Naive thymus-derived CD4-positive, alpha-beta T cell (primary cell): ENCODE data around the gene PCK2. TPM values are rescaled to one million over a fixed set of nuclear protein-coding genes. Genes with fewer than 3 reads are reported as not detected.
A peak's percentile ranks its signal among the peaks of the same experiment; 100 is the strongest.

Experiments
- ATAC-seq: fragments of 150-1000 bp; cut with Tn5 transposase; 2 replicates; pipeline ENCODE4 v1.10.0; 2021; ENCODE audit warnings: mild to moderate bottlenecking, moderate library complexity
- CTCF ChIA-PET: fragments of 350-600 bp; sonication (Branson Sonifier 250); formaldehyde crosslinking; loops from one replicate; lab custom pipeline; 2021; ENCODE audit warnings: antibody characterized with exemption; lab: Charles Lee
- POLR2A ChIA-PET: fragments of 350-600 bp; sonication (Branson Sonifier 250); formaldehyde crosslinking; loops from one replicate; lab custom pipeline; 2021; ENCODE audit warnings: antibody characterized with exemption, inconsistent platforms; lab: Charles Lee
- DNase-seq, 9 donors: peaks; one replicate each; pipeline versions ENCODE4 v3.0.0 to v3.0.0-alpha.2; 2020 to 2022; ENCODE audit warnings: mixed read lengths in 1 of 9
- H3K27ac ChIP-seq: one replicate; pipeline ENCODE4 v1.7.0; 2013; ENCODE audit warnings: mild to moderate bottlenecking, low read depth, low read length, moderate library complexity
- H3K27me3 ChIP-seq, 2 donors: one replicate each; pipeline ENCODE4 v1.7.0; 2013; ENCODE audit warnings: low read length in 2 of 2, mild to moderate bottlenecking in 2 of 2, moderate library complexity in 2 of 2; ENCODE audit not compliant: control insufficient read depth in 2 of 2, insufficient read depth in 2 of 2
- H3K36me3 ChIP-seq, 3 experiments: 1 replicate in 2 of 3; 2 replicates in 1 of 3; pipeline ENCODE4 v1.7.0; 2013; ENCODE audit warnings: low read length in 3 of 3, mild to moderate bottlenecking in 3 of 3, moderate library complexity in 1 of 3; ENCODE audit not compliant: insufficient read depth in 3 of 3, control insufficient read depth in 2 of 3
- H3K4me1 ChIP-seq, 2 donors: one replicate each; pipeline ENCODE4 v1.7.0; 2013; ENCODE audit warnings: low read length in 2 of 2, mild to moderate bottlenecking in 2 of 2, moderate library complexity in 1 of 2; ENCODE audit not compliant: control insufficient read depth in 2 of 2, insufficient read depth in 2 of 2
- H3K4me3 ChIP-seq: 2 replicates; pipeline ENCODE4 v1.7.0; 2013; ENCODE audit warnings: mild to moderate bottlenecking, low read length
- H3K9me3 ChIP-seq, 3 experiments: 1 replicate in 2 of 3; 2 replicates in 1 of 3; pipeline ENCODE4 v1.7.0; 2013; ENCODE audit warnings: low read length in 3 of 3; ENCODE audit not compliant: control insufficient read depth in 2 of 3
- H3K27ac Mint-ChIP-seq, 9 donors: one replicate each; pipeline ENCODE4 v1.8.0; 2020 to 2022; ENCODE audit warnings: mixed read lengths in 9 of 9, mild to moderate bottlenecking in 8 of 9, moderate library complexity in 5 of 9, inconsistent platforms in 2 of 9
- H3K27me3 Mint-ChIP-seq, 5 donors: one replicate each; pipeline ENCODE4 v1.8.0; 2021 to 2022; ENCODE audit warnings: mixed read lengths in 5 of 5, mild to moderate bottlenecking in 1 of 5
- H3K36me3 Mint-ChIP-seq, 5 donors: one replicate each; pipeline ENCODE4 v1.8.0; 2020 to 2022; ENCODE audit warnings: mixed read lengths in 5 of 5, mild to moderate bottlenecking in 3 of 5, inconsistent platforms in 1 of 5
- H3K4me1 Mint-ChIP-seq, 7 donors: one replicate each; pipeline ENCODE4 v1.8.0; 2020 to 2022; ENCODE audit warnings: mixed read lengths in 7 of 7, mild to moderate bottlenecking in 3 of 7, inconsistent platforms in 1 of 7
- H3K4me3 Mint-ChIP-seq, 10 donors: one replicate each; pipeline ENCODE4 v1.8.0; 2020 to 2022; ENCODE audit warnings: mild to moderate bottlenecking in 10 of 10, mixed read lengths in 10 of 10, moderate library complexity in 6 of 10, inconsistent platforms in 2 of 10
- H3K9me3 Mint-ChIP-seq, 11 donors: one replicate each; pipeline ENCODE4 v1.8.0; 2020 to 2022; ENCODE audit warnings: mixed read lengths in 11 of 11, mild to moderate bottlenecking in 4 of 11, inconsistent platforms in 1 of 11, moderate library complexity in 1 of 11
- intact Hi-C, 2 donors: fragments of 100-400 bp; cut with micrococcal nuclease; formaldehyde crosslinking; loops; one replicate each; pipeline ENCODE4 v1.15.1; 2023
- polyA plus RNA-seq, 2 donors: library from polyadenylated mRNA; unstranded; fragments of 300-500 nt; fragmentation: Illumina TruSeq; gene quantifications; one replicate each; pipeline ENCODE4 v1.2.3, GENCODE V29; 2021
- total RNA-seq, 6 experiments: library from RNA in 5 of 6; stranded (reverse) in 5 of 6; gene quantifications; 1 replicate in 5 of 6; 2 replicates in 1 of 6; pipeline ENCODE4 v1.2.3 and lab custom pipeline; 2021 to 2026

The PCK2 gene
- total and polyA plus RNA-seq, 7 experiments from 2014 or later, result 7.2 to 56.2 (median 14.4) TPM

DNA sequence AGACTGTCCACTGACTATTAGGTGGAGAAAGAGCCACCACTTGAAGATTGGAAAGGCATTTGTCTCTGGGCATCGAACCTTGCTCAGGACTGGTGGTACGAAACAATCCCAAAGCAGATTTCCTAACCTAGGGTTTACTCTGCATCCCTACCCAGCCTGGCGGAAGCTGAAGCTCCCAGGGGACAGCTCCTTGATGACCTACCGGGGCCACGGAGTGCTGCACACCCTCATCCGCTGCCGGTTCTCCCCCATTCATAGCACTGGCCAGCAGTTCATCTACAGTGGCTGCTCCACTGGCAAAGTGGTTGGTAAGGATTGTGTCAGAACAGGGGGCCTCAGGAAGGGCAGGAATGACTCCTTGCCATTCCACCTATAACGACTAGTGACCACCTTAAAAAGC, 27.1 kb downstream of the PCK2 start:
- intact Hi-C loops, result no loop called here
- Mint-ChIP-seq H3K27ac (peak overlapping the region in 3 of 9 donors; percentile 41 to 70 (median 61)), H3K27me3 (no peaks in the 10 kb centered on the region), H3K4me1 (peaks cover 9 to 31% (median 24%) of the 10 kb centered on the region in 7 donors), H3K36me3 (peaks cover 9 to 49% (median 33%) of the 10 kb centered on the region in 5 donors), H3K4me3 (no peak overlapping the region), H3K9me3 (peaks cover 0 to 3% (median 0%) of the 10 kb centered on the region in 11 donors)
- Histone ChIP-seq H3K27me3 (no peaks in the 10 kb centered on the region), H3K36me3 (peaks cover 21 to 76% (median 42%) of the 10 kb centered on the region in 3 experiments), H3K9me3 (no peaks in the 10 kb centered on the region), H3K27ac (no peak overlapping the region), H3K4me1 (peaks cover 7 to 11% of the 10 kb centered on the region in 2 donors), H3K4me3 (no peak overlapping the region)
- ChIA-PET POLR2A (interaction anchor here (1.0 to 15.5 kb wide), 2 partner anchors 12 to 15 kb away, joined by 3 to 298 read pairs; partner anchors contain the start of genes EMC9, FITM1 and PSME1), CTCF (no interaction called here)
- DNase-seq, result no peak
- ATAC-seq, result no peak

GRCh38 chr14:24122416-24122815, 28.3 kb downstream of the PCK2 start:
- POLR2A ChIA-PET, result interaction anchor here (15.5 kb wide), 1 partner anchor 14 kb away, joined by 298 read pairs; the partner anchor contains the start of genes EMC9, FITM1 and PSME1
- H3K36me3 ChIP-seq, result peaks cover 21 to 68% (median 34%) of the 10 kb centered on the region in 3 experiments
- intact Hi-C loops, result no loop called here

GRCh38 chr14:24122898-24123297, 28.8 kb downstream of the PCK2 start:
- intact Hi-C loops, result no loop called here
- no peak for ATAC-seq
- no peak for DNase-seq
- no peak overlapping the region for H3K4me3 Mint-ChIP-seq
- CTCF ChIA-PET, result no interaction called here
- no peaks in the 10 kb centered on the region for H3K4me1 ChIP-seq
- H3K27ac Mint-ChIP-seq, result peak overlapping the region in 4 of 9 donors; percentile 20 to 56 (median 46)
- no peak overlapping the region for H3K27ac ChIP-seq
- peaks cover 2 to 15% (median 11%) of the 10 kb centered on the region in 7 donors for H3K4me1 Mint-ChIP-seq
- peaks cover 9 to 41% (median 30%) of the 10 kb centered on the region in 5 donors for H3K36me3 Mint-ChIP-seq
- no peaks in the 10 kb centered on the region for H3K9me3 ChIP-seq
- POLR2A ChIA-PET, result interaction anchor here (1.3 to 15.5 kb wide), 3 partner anchors 8 to 38 kb away, joined by 3 to 298 read pairs (median 13); partner anchors contain the start of genes DCAF11, EMC9, FITM1 and NRL
- H3K36me3 ChIP-seq, result peaks cover 21 to 63% (median 30%) of the 10 kb centered on the region in 3 experiments
- H3K27me3 ChIP-seq, result no peaks in the 10 kb centered on the region
- H3K27me3 Mint-ChIP-seq, result no peaks in the 10 kb centered on the region
- H3K9me3 Mint-ChIP-seq, result peaks cover 0 to 3% (median 0%) of the 10 kb centered on the region in 11 donors
- no peak overlapping the region for H3K4me3 ChIP-seq

More at GRCh38 chr14:24122416-24122815, 28.3 kb downstream of the PCK2 start:
- H3K4me1 Mint-ChIP-seq, result peaks cover 2 to 19% (median 16%) of the 10 kb centered on the region in 7 donors
- H3K27me3 Mint-ChIP-seq, result no peaks in the 10 kb centered on the region
- peak overlapping the region in 2 of 9 donors; percentile 51 to 56 for H3K27ac Mint-ChIP-seq
- no peaks in the 10 kb centered on the region for H3K27me3 ChIP-seq
- DNase-seq (no peak), ATAC-seq (no peak)
- no peak overlapping the region for H3K4me3 ChIP-seq
- H3K9me3 Mint-ChIP-seq, result peaks cover 0 to 3% (median 0%) of the 10 kb centered on the region in 11 donors
- H3K4me1 ChIP-seq, result no peaks in the 10 kb centered on the region
- CTCF ChIA-PET, result interaction anchor here (0.6 kb wide), 1 partner anchor 81 kb away, joined by 4 read pairs; no protein-coding TSS in a partner anchor
- H3K9me3 ChIP-seq, result no peaks in the 10 kb centered on the region
- H3K36me3 Mint-ChIP-seq, result peaks cover 9 to 42% (median 30%) of the 10 kb centered on the region in 5 donors
- no peak overlapping the region for H3K4me3 Mint-ChIP-seq
- no peak overlapping the region for H3K27ac ChIP-seq

GRCh38 chr14:24123424-24124417, 29.6 kb downstream of the PCK2 start:
- intact Hi-C loops, result no loop called here
- ChIA-PET POLR2A (interaction anchor here (0.9 to 15.5 kb wide), 6 partner anchors 9 to 188 kb away, joined by 3 to 298 read pairs (median 3); partner anchors contain the start of genes DCAF11, EMC9, FITM1 and LTB4R), CTCF (interaction anchor here (1.3 kb wide), 1 partner anchor 37 kb away, joined by 3 read pairs; the partner anchor contains the start of gene IRF9)
- no peaks in the 10 kb centered on the region for H3K9me3 ChIP-seq
- H3K4me3 ChIP-seq, result no peak overlapping the region
- peaks cover 21 to 55% (median 22%) of the 10 kb centered on the region in 3 experiments for H3K36me3 ChIP-seq
- no peaks in the 10 kb centered on the region for H3K4me1 ChIP-seq
- DNase-seq (no peak), ATAC-seq (peak; percentile 38)
- H3K27ac ChIP-seq, result no peak overlapping the region
- Mint-ChIP-seq H3K27me3 (no peaks in the 10 kb centered on the region), H3K9me3 (peaks cover 0 to 3% (median 0%) of the 10 kb centered on the region in 11 donors), H3K27ac (peak overlapping the region in 7 of 9 donors; percentile 27 to 52 (median 40)), H3K36me3 (peaks cover 5 to 32% (median 26%) of the 10 kb centered on the region in 5 donors), H3K4me1 (peaks cover 0 to 11% (median 5%) of the 10 kb centered on the region in 7 donors), H3K4me3 (no peak overlapping the region)
- H3K27me3 ChIP-seq, result no peaks in the 10 kb centered on the region

DNA sequence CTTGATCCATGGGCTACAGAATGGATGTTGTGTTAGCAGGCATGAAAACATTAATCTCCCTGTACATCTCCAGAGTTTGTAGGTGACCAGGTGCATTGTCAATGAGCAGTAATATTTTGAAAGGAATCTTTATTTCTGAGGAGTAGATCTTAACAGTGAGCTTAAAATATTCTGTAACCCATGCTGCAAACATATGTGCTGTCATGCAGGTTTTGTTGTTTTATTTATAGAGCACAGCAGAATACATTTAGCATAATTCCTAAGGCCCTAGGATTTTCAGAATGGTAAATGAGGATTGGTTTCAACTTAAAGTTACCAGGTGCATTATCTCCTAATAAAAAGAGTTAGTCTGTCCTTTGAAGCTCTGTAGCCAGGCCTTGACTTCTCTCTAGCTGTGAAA, 32.8 kb downstream of the PCK2 start:
- Mint-ChIP-seq H3K36me3 (peaks cover 0 to 21% (median 10%) of the 10 kb centered on the region in 5 donors), H3K4me3 (no peak overlapping the region), H3K27ac (peak overlapping the region in 2 of 9 donors; percentile 21 to 36), H3K4me1 (peaks cover 4 to 14% (median 9%) of the 10 kb centered on the region in 7 donors), H3K9me3 (peaks cover 0 to 1% (median 0%) of the 10 kb centered on the region in 11 donors), H3K27me3 (no peaks in the 10 kb centered on the region)
- no peak overlapping the region for H3K27ac ChIP-seq
- POLR2A ChIA-PET, result interaction anchor here (0.6 to 15.5 kb wide), 4 partner anchors 9 to 28 kb away, joined by 3 to 298 read pairs (median 3); partner anchors contain the start of genes DCAF11, EMC9, FITM1 and NRL
- H3K36me3 ChIP-seq, result peaks cover 0 to 28% (median 12%) of the 10 kb centered on the region in 3 experiments
- peaks cover 0 to 5% of the 10 kb centered on the region in 2 donors for H3K4me1 ChIP-seq
- intact Hi-C loops, result loop anchor here in 1 of 2 donors (1.0 kb wide), 1 partner anchor 9 kb away; the partner anchor contains the start of gene PSME1
- H3K9me3 ChIP-seq, result no peaks in the 10 kb centered on the region
- no peak for ATAC-seq
- no peak overlapping the region for H3K4me3 ChIP-seq
- CTCF ChIA-PET, result no interaction called here
- H3K27me3 ChIP-seq, result no peaks in the 10 kb centered on the region
- DNase-seq, result no peak

- Histone ChIP-seq H3K9me3 (no peaks in the 10 kb centered on the region), H3K27me3 (no peaks in the 10 kb centered on the region), H3K4me3 (no peak overlapping the region), H3K36me3 (peaks cover 0 to 20% (median 11%) of the 10 kb centered on the region in 3 experiments), H3K27ac (no peak overlapping the region), H3K4me1 (peaks cover 0 to 12% of the 10 kb centered on the region in 2 donors)
- Mint-ChIP-seq H3K4me3 (no peak overlapping the region), H3K36me3 (peaks cover 0 to 18% (median 7%) of the 10 kb centered on the region in 5 donors), H3K27ac (peak overlapping the region in 3 of 9 donors; percentile 15 to 36 (median 21)), H3K27me3 (no peaks in the 10 kb centered on the region), H3K9me3 (peaks cover 0 to 4% (median 0%) of the 10 kb centered on the region in 11 donors), H3K4me1 (peaks cover 9 to 21% (median 16%) of the 10 kb centered on the region in 7 donors)
- POLR2A ChIA-PET, result interaction anchor here (15.5 kb wide), 1 partner anchor 8 kb away, joined by 298 read pairs; the partner anchor contains the start of genes EMC9, FITM1 and PSME1
- CTCF ChIA-PET, result interaction anchor here (0.7 kb wide), 1 partner anchor 19 kb away, joined by 3 read pairs; no protein-coding TSS in a partner anchor
- DNase-seq (no peak), ATAC-seq (no peak)
- intact Hi-C loops, result loop anchor here in 1 of 2 donors (1.0 kb wide), 1 partner anchor 9 kb away; the partner anchor contains the start of gene PSME1
These were observed 33.6 kb downstream of the PCK2 start for GRCh38 chr14:24127673-24128072.
